Thymus (tissue), 11 donors: ENCODE results near the gene CCDC120. TPM values are rescaled to one million over a fixed set of nuclear protein-coding genes. Genes with fewer than 3 reads are reported as not detected.

Source experiments
- DNase-seq, 9 donors: peaks; one replicate each; pipeline ENCODE4 v3.0.0-alpha.2; 2013; ENCODE audit warnings: low spot score in 9 of 9, low read depth in 6 of 9, missing footprints in 1 of 9
- H3K27ac ChIP-seq, 2 donors: one replicate each; pipeline ENCODE4 v1.5.1; 2013; ENCODE audit warnings: control low read depth in 1 of 2, low read depth in 1 of 2, low read length in 1 of 2, mild to moderate bottlenecking in 1 of 2, moderate library complexity in 1 of 2
- H3K27me3 ChIP-seq, 2 donors: one replicate each; pipeline ENCODE4 v1.5.1; 2013; ENCODE audit warnings: low read length in 1 of 2; ENCODE audit not compliant: control insufficient read depth in 2 of 2, insufficient read depth in 1 of 2
- H3K36me3 ChIP-seq, 2 donors: one replicate each; pipeline ENCODE4 v1.5.1; 2013; ENCODE audit warnings: low read length in 1 of 2, mild to moderate bottlenecking in 1 of 2, moderate library complexity in 1 of 2; ENCODE audit not compliant: control insufficient read depth in 2 of 2, insufficient read depth in 2 of 2
- H3K4me1 ChIP-seq, 2 donors: one replicate each; pipeline ENCODE4 v1.5.1; 2013; ENCODE audit warnings: low read length in 2 of 2; ENCODE audit not compliant: control insufficient read depth in 2 of 2, insufficient read depth in 2 of 2
- H3K4me3 ChIP-seq, 2 donors: one replicate each; pipeline ENCODE4 v1.5.1; 2013; ENCODE audit warnings: low read length in 2 of 2, control low read depth in 1 of 2, mild to moderate bottlenecking in 1 of 2
- H3K9me3 ChIP-seq, 2 donors: one replicate each; pipeline ENCODE4 v1.5.1; 2013; ENCODE audit warnings: low read length in 1 of 2, mild to moderate bottlenecking in 1 of 2; ENCODE audit not compliant: control insufficient read depth in 2 of 2, insufficient read depth in 1 of 2
- WGBS: extraction: QIAGEN DNeasy Blood & Tissue Kit; methylation state at CpG from one replicate; pipeline ENCODE4 v1.1.7; 2013; 5-methylcytosine and 5-hydroxymethylcytosine counted together
- polyA plus RNA-seq: library from polyadenylated mRNA; stranded (reverse); fragments of 200-250 nt; gene quantifications from one replicate; pipeline ENCODE4 v1.2.3, GENCODE V29; 2013
- total RNA-seq: library from RNA; stranded (reverse); fragments of 120-200 nt; gene quantifications from one replicate; pipeline ENCODE4 v1.2.4, GENCODE V29; 2013
- donor health status: healthy.

Gene CCDC120
- total and polyA plus RNA-seq, 2 donors, result 0.71 to 4.4 TPM

- Histone ChIP-seq H3K9me3 (peaks cover 0 to 13% of the 10 kb centered on the region in 2 donors), H3K36me3 (peaks cover 10 to 14% of the 10 kb centered on the region in 2 donors), H3K4me3 (no peak overlapping the region), H3K27ac (peak overlapping the region; percentile 18 to 37), H3K27me3 (no peaks in the 10 kb centered on the region), H3K4me1 (peaks cover 0 to 26% of the 10 kb centered on the region in 2 donors)
- DNase-seq, result no peak
- WGBS, result 84% methylated on average over 7 of the region's 7 CpGs
Measured at GRCh38 chrX:49040376-49040955, 18.3 kb upstream of the CCDC120 start.

- Histone ChIP-seq H3K36me3 (peaks cover 10 to 14% of the 10 kb centered on the region in 2 donors), H3K27ac (peak overlapping the region; percentile 18 to 74), H3K9me3 (peaks cover 0 to 13% of the 10 kb centered on the region in 2 donors), H3K4me1 (peaks cover 0 to 26% of the 10 kb centered on the region in 2 donors), H3K4me3 (peak overlapping the region; percentile 30 to 53), H3K27me3 (no peaks in the 10 kb centered on the region)
- no peak for DNase-seq
- WGBS, result 45% methylated on average over 10 of the region's 10 CpGs
Measured at GRCh38 chrX:49041744-49042580, 16.8 kb upstream of the CCDC120 start.

GRCh38 chrX:49042581-49043219 is 16.1 kb upstream of the CCDC120 start:
- Histone ChIP-seq H3K4me1 (peaks cover 0 to 26% of the 10 kb centered on the region in 2 donors), H3K9me3 (peaks cover 0 to 13% of the 10 kb centered on the region in 2 donors), H3K27me3 (no peaks in the 10 kb centered on the region), H3K4me3 (peak overlapping the region; percentile 53 to 68), H3K27ac (peak overlapping the region; percentile 74 to 87), H3K36me3 (peaks cover 10 to 12% of the 10 kb centered on the region in 2 donors)
- DNase-seq, result no peak
- WGBS, result 2% methylated on average over 29 of the region's 29 CpGs

GRCh38 chrX:49043220-49043986 is 15.4 kb upstream of the CCDC120 start, which contains the start of gene TFE3:
TSS of gene TFE3 (minus strand) at chrX:49043357. CDS start at chrX:49043226, 131 bp downstream.
- peaks cover 0 to 13% of the 10 kb centered on the region in 2 donors for H3K9me3 ChIP-seq
- peak within 1 kb of the TSS; percentile 74 to 87 for H3K27ac ChIP-seq
- peaks cover 0 to 26% of the 10 kb centered on the region in 2 donors for H3K4me1 ChIP-seq
- WGBS, result under 1% methylated on average over 66 of the region's 67 CpGs
- H3K36me3 ChIP-seq, result peaks cover 6 to 8% of the 10 kb centered on the region in 2 donors
- peak within 1 kb of the TSS; percentile 53 to 68 for H3K4me3 ChIP-seq
- DNase-seq, result peak; percentile 79 to 96 (median 89)
- no peaks in the 10 kb centered on the region for H3K27me3 ChIP-seq

- peaks cover 0 to 13% of the 10 kb centered on the region in 2 donors for H3K9me3 ChIP-seq
- H3K4me3 ChIP-seq, result peak overlapping the region; percentile 53 to 68
- WGBS, result 21% methylated on average over 13 of the region's 13 CpGs
- no peaks in the 10 kb centered on the region for H3K27me3 ChIP-seq
- peaks cover 0 to 26% of the 10 kb centered on the region in 2 donors for H3K4me1 ChIP-seq
- H3K27ac ChIP-seq, result peak overlapping the region; percentile 3 to 65
- DNase-seq, result no peak
- H3K36me3 ChIP-seq, result peaks cover 2 to 4% of the 10 kb centered on the region in 2 donors
Measured at GRCh38 chrX:49043987-49044281, 14.9 kb upstream of the CCDC120 start.

GRCh38 chrX:49053223-49054072 is 5.4 kb upstream of the CCDC120 start:
- WGBS, result 1% methylated on average over 78 of the region's 79 CpGs
- Histone ChIP-seq H3K27me3 (no peaks in the 10 kb centered on the region), H3K27ac (peak overlapping the region in 1 of 2 donors; percentile 77), H3K9me3 (no peaks in the 10 kb centered on the region), H3K36me3 (no peaks in the 10 kb centered on the region), H3K4me3 (peak overlapping the region; percentile 32 to 72), H3K4me1 (peaks cover 5 to 19% of the 10 kb centered on the region in 2 donors)
- peak in 5 of 9 donors; percentile 60 to 85 (median 75) for DNase-seq

GRCh38 chrX:49054073-49054762 is 4.6 kb upstream of the CCDC120 start:
- Histone ChIP-seq H3K27ac (peak overlapping the region in 1 of 2 donors; percentile 77), H3K27me3 (no peaks in the 10 kb centered on the region), H3K9me3 (no peaks in the 10 kb centered on the region), H3K4me1 (peaks cover 5 to 19% of the 10 kb centered on the region in 2 donors), H3K36me3 (no peaks in the 10 kb centered on the region), H3K4me3 (peak overlapping the region; percentile 32 to 72)
- DNase-seq, result no peak
- WGBS, result 91% methylated on average over 5 of the region's 5 CpGs
